Neural cell (in vitro differentiated cells): ENCODE results near the gene B4GALT2. TPM values are rescaled to one million over a fixed set of nuclear protein-coding genes. Genes with fewer than 3 reads are reported as not detected.

ENCODE experiments used
- H2AFZ ChIP-seq: fragments of 200-600, 300-800 bp; sonication (generic), shearing (Covaris generic); 2 replicates; pipeline ENCODE4 v1.6.0; 2014; ENCODE audit warnings: low read depth, mild to moderate bottlenecking, antibody characterized with exemption, low read length, moderate library complexity
- H3F3A ChIP-seq: fragments of 200-600 bp; shearing (Covaris generic); 2 replicates; pipeline ENCODE4 v1.6.1; 2016; ENCODE audit warnings: mild to moderate bottlenecking, moderate library complexity, mixed read lengths, antibody characterized with exemption, low read length; ENCODE audit not compliant: insufficient read depth, poor library complexity, severe bottlenecking
- H3K27ac ChIP-seq: fragments of 200-600, 300-800 bp; sonication (generic), shearing (Covaris generic); 2 replicates; pipeline ENCODE4 v1.5.1; 2014; ENCODE audit warnings: mild to moderate bottlenecking, low read length, moderate library complexity
- H3K27me3 ChIP-seq: fragments of 300-800, 200-600 bp; sonication (generic), shearing (Covaris generic); 2 replicates; pipeline ENCODE4 v1.6.0; 2014; ENCODE audit warnings: mild to moderate bottlenecking, low read depth, low read length, moderate library complexity; ENCODE audit not compliant: insufficient read depth
- H3K36me3 ChIP-seq: fragments of 300-800, 200-600 bp; sonication (generic), shearing (Covaris generic); 2 replicates; pipeline ENCODE4 v1.5.1; 2014; ENCODE audit warnings: mild to moderate bottlenecking, antibody characterized with exemption, low read length, moderate library complexity; ENCODE audit not compliant: insufficient read depth
- H3K4me2 ChIP-seq: fragments of 300-800, 200-600 bp; sonication (generic), shearing (Covaris generic); 2 replicates; pipeline ENCODE4 v1.6.0; 2014; ENCODE audit warnings: mild to moderate bottlenecking, low read length
- H3K4me3 ChIP-seq: fragments of 300-800, 200-600 bp; sonication (generic), shearing (Covaris generic); 2 replicates; pipeline ENCODE4 v1.5.1; 2014; ENCODE audit warnings: mild to moderate bottlenecking, low read length, moderate library complexity
- H3K79me2 ChIP-seq: fragments of 200-600 bp; shearing (Covaris generic); replicated peaks from 2 replicates; pipeline ENCODE4 v1.6.0; 2014; ENCODE audit warnings: mild to moderate bottlenecking, low read length, moderate library complexity; ENCODE audit not compliant: insufficient read depth
- H3K9ac ChIP-seq: fragments of 300-800, 200-600 bp; sonication (generic), shearing (Covaris generic); 2 replicates; pipeline ENCODE4 v1.6.1; 2016; ENCODE audit warnings: mild to moderate bottlenecking, low read length, mixed read lengths
- H3K9me2 ChIP-seq: fragments of 200-600 bp; shearing (Covaris generic); 2 replicates; pipeline ENCODE4 v1.6.1; 2016; ENCODE audit warnings: mild to moderate bottlenecking, low read length, mixed read lengths; ENCODE audit not compliant: insufficient read depth
- H3K9me3 ChIP-seq: fragments of 200-600, 300-800 bp; sonication (generic), shearing (Covaris generic); 2 replicates; pipeline ENCODE4 v1.6.1; 2016; ENCODE audit warnings: mild to moderate bottlenecking, mixed run types, low read length, moderate library complexity, mixed read lengths
- H4K20me1 ChIP-seq: fragments of 200-600 bp; shearing (Covaris generic); 2 replicates; pipeline ENCODE4 v1.6.1; 2016; ENCODE audit warnings: mild to moderate bottlenecking, mixed run types; ENCODE audit not compliant: insufficient read depth
- CTCF ChIP-seq: fragments of 450-650 bp; IDR thresholded peaks from 2 replicates; pipeline ENCODE4 v1.5.1; 2014; ENCODE audit warnings: antibody characterized with exemption, mild to moderate bottlenecking, moderate library complexity; ENCODE audit not compliant: poor library complexity, severe bottlenecking
- EP300 ChIP-seq: fragments of 450-650 bp; conservative IDR thresholded peaks from 2 replicates; pipeline ENCODE4 v1.6.1; 2014; ENCODE audit warnings: antibody characterized with exemption, mild to moderate bottlenecking, moderate library complexity; ENCODE audit not compliant: poor library complexity, severe bottlenecking
- EZH2 ChIP-seq: fragments of 200-600, 300-800 bp; shearing (Covaris generic), sonication (generic); IDR thresholded peaks from 2 replicates; pipeline ENCODE4 v1.6.1; 2014; ENCODE audit warnings: antibody characterized with exemption, low read length, borderline replicate concordance, mild to moderate bottlenecking; ENCODE audit not compliant: insufficient read depth, poor library complexity, severe bottlenecking
- MXI1 ChIP-seq: fragments of 450-650 bp; conservative IDR thresholded peaks from 2 replicates; pipeline ENCODE4 v1.6.1; 2014; ENCODE audit warnings: antibody characterized with exemption, mild to moderate bottlenecking; ENCODE audit not compliant: poor library complexity, severe bottlenecking
- POLR2AphosphoS5 ChIP-seq: IDR thresholded peaks from 2 replicates; pipeline ENCODE4 v1.6.1; 2012
- RAD21 ChIP-seq: fragments of 450-650 bp; conservative IDR thresholded peaks from 2 replicates; pipeline ENCODE4 v1.6.1; 2014; ENCODE audit warnings: antibody characterized with exemption, mild to moderate bottlenecking, moderate library complexity
- SMC3 ChIP-seq: fragments of 450-650 bp; conservative IDR thresholded peaks from 2 replicates; pipeline ENCODE4 v1.6.1; 2014; ENCODE audit warnings: antibody characterized with exemption, mild to moderate bottlenecking, moderate library complexity; ENCODE audit not compliant: poor library complexity
- TAF1 ChIP-seq: IDR thresholded peaks from 2 replicates; pipeline ENCODE4 v1.6.1; 2012; ENCODE audit warnings: low read depth
- polyA plus RNA-seq: library from polyadenylated mRNA; depleted of rRNA; stranded (reverse); fragments of >200 nt; gene quantifications from 2 replicates; pipeline ENCODE4 v1.2.3, GENCODE V29; 2014
- TF ChIP-seq, protein P1 (sequence below): IDR thresholded peaks from 2 replicates; pipeline ENCODE4 v1.6.1; 2012; ENCODE audit warnings: borderline replicate concordance

Gene B4GALT2
- polyA plus RNA-seq, 1 donor from 2014 or later, result 129 TPM

- H3K36me3 ChIP-seq, result peaks cover 37% of the 10 kb centered on the region
- no peaks in the 10 kb centered on the region for H3K9me3 ChIP-seq
- no peaks in the 10 kb centered on the region for H4K20me1 ChIP-seq
- H3F3A ChIP-seq, result no peaks in the 10 kb centered on the region
- no peak overlapping the region for H3K4me3 ChIP-seq
- no peaks in the 10 kb centered on the region for H3K27me3 ChIP-seq
- H3K79me2 ChIP-seq, result no peaks in the 10 kb centered on the region
- no peak for TF ChIP-seq POLR2AphosphoS5
- no peak for TF ChIP-seq SMC3
- TF ChIP-seq CTCF, result no peak
- TF ChIP-seq MXI1, result no peak
- TF ChIP-seq, protein P1, sequence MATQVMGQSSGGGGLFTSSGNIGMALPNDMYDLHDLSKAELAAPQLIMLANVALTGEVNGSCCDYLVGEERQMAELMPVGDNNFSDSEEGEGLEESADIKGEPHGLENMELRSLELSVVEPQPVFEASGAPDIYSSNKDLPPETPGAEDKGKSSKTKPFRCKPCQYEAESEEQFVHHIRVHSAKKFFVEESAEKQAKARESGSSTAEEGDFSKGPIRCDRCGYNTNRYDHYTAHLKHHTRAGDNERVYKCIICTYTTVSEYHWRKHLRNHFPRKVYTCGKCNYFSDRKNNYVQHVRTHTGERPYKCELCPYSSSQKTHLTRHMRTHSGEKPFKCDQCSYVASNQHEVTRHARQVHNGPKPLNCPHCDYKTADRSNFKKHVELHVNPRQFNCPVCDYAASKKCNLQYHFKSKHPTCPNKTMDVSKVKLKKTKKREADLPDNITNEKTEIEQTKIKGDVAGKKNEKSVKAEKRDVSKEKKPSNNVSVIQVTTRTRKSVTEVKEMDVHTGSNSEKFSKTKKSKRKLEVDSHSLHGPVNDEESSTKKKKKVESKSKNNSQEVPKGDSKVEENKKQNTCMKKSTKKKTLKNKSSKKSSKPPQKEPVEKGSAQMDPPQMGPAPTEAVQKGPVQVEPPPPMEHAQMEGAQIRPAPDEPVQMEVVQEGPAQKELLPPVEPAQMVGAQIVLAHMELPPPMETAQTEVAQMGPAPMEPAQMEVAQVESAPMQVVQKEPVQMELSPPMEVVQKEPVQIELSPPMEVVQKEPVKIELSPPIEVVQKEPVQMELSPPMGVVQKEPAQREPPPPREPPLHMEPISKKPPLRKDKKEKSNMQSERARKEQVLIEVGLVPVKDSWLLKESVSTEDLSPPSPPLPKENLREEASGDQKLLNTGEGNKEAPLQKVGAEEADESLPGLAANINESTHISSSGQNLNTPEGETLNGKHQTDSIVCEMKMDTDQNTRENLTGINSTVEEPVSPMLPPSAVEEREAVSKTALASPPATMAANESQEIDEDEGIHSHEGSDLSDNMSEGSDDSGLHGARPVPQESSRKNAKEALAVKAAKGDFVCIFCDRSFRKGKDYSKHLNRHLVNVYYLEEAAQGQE, result no peak
- TF ChIP-seq RAD21, result no peak
- no peak for TF ChIP-seq TAF1
- no peak for TF ChIP-seq EP300
- no peak for TF ChIP-seq EZH2
- no peak overlapping the region for H2AFZ ChIP-seq
- no peak overlapping the region for H3K9ac ChIP-seq
- no peak overlapping the region for H3K27ac ChIP-seq
- no peak overlapping the region for H3K4me2 ChIP-seq
- no peaks in the 10 kb centered on the region for H3K9me2 ChIP-seq
These were observed 16.7 kb upstream of the B4GALT2 start for GRCh38 chr1:43962324-43962723.

- Histone ChIP-seq H3K27ac (no peak overlapping the region), H3K9ac (no peak overlapping the region)
These were observed 16.0 kb upstream of the B4GALT2 start for GRCh38 chr1:43963006-43963405.

More at GRCh38 chr1:43963006-43963405, 16.0 kb upstream of the B4GALT2 start:
- H3F3A ChIP-seq, result no peaks in the 10 kb centered on the region
- no peaks in the 10 kb centered on the region for H3K9me3 ChIP-seq
- no peaks in the 10 kb centered on the region for H3K9me2 ChIP-seq
- peaks cover 33% of the 10 kb centered on the region for H3K36me3 ChIP-seq
- H3K4me2 ChIP-seq, result no peak overlapping the region
- no peaks in the 10 kb centered on the region for H3K27me3 ChIP-seq
- H3K79me2 ChIP-seq, result no peaks in the 10 kb centered on the region
- TF ChIP-seq SMC3, result no peak
- no peak for TF ChIP-seq TAF1
- no peak for TF ChIP-seq EZH2
- H3K4me3 ChIP-seq, result no peak overlapping the region
- H2AFZ ChIP-seq, result no peak overlapping the region
- no peaks in the 10 kb centered on the region for H4K20me1 ChIP-seq
